ENCODE measurements around the gene EIF4G3. TPM values are rescaled to one million over a fixed set of nuclear protein-coding genes. Genes with fewer than 3 reads are reported as not detected.
A peak's percentile ranks its signal among the peaks of the same experiment; 100 is the strongest.

Gene EIF4G3
- total and polyA plus RNA-seq, 5 experiments from 2014 or later = 4.0 to 16.5 (median 7.9) TPM

DNA sequence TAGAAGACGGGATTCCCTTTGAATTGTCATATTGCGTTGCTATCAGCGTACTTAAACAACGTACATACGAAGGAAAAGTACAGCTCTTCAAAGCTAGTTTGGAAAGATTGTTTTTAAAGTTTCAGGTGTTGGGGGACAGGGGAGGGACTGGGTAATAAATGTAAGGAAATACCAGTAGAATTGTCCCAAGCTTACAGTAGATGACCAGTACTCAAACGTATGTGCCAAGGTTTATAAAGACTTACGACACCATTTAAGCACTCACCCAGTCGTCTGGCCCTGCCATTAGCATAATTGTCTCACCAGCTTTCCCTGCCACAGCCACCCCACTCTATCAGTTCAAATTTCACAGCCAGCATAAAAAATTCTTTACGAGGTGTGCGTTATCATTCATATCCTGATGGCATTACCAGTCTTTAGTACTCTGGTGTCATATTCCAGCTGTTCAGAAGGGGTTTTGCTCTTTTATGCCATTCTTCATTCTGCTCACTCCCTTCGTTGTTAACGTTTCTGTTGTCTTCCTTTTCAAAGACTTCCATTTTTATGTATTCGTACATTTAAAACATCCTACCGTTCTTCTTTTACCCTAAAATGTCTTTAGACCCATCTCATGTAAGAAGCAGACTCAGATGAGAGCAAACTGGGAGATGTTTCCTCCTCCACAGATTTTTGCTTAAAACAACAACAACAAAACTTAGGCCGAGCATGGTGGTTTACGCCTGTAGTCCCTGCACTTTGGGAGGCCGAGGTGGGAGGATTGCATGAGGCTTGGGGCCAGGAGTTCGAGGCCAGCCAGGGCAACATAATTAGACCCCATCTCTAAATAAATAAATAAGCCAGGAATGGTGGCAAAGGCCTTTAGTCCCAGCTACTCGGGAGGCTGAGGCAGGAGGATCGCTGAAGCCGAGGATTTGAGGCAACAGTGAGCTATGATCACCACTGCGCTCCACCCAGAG, 388.6 kb downstream of the EIF4G3 start:
- H3K36me3 Mint-ChIP-seq = no peaks in the 10 kb centered on the region
- H3K4me1 Mint-ChIP-seq = peaks cover 10 to 41% (median 28%) of the 10 kb centered on the region in 4 donors
- H3K4me3 Mint-ChIP-seq = peak overlapping the region; percentile 93 to 99 (median 96)
- H3K27ac Mint-ChIP-seq = peak overlapping the region; percentile 94 to 99 (median 98)
- DNase-seq (peak in 1 of 10 donors; percentile 3), ATAC-seq (no peak)
- no peaks in the 10 kb centered on the region for H3K9me3 Mint-ChIP-seq
- no peaks in the 10 kb centered on the region for H3K27me3 Mint-ChIP-seq
- POLR2A ChIA-PET = interaction anchor here (1.2 to 2.4 kb wide), 7 partner anchors 10 to 537 kb away, joined by 3 to 23 read pairs (median 5); partner anchors contain the start of genes DDOST and SH2D5

DNA sequence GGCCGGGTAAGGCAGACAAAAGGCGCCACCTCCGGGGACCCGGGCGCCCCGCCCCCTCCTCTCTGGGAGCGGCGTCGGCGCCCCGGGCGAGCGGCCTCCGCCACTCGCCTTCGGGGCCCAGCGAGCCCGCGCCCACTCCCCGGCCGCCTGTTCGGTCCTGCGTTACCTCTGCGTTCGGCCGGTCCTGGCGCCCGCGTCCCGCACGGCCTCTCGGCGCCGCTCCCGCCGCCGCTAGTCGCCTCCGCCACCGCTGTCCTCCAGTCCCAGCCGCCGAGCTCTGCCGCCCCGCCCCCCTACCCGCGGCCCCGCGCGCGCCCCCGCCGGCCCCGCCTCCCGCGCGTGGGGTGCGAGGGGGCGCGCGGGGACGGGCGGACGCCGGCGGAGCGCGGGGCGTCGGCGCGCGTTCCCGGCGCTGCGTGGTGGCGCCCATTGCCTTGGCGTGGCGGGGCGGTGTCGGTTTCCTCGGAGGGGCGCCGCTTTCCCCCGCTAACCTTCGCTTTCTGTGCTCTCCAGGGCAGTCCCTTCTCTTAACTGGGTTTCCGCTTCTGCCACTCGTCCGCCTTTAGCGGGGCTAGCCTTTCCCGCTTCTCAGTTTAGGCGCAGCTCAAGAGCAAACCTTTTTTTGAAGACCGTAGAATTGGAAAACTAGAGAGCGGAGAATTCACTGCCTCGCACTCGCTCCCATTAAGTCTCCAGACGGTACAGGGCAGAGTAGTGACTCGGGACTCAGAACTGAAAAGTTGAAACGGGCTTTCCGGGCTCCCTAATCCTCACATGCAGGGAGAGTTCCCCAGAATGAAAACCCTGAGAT, 389.5 kb downstream of the EIF4G3 start, which contains the start of gene HP1BP3:
HP1BP3 (minus strand) TSS at position 279 of the 811 bp plus-strand sequence. CDS start 6,867 bp downstream, outside the sequence.
- POLR2A ChIA-PET = interaction anchor here (0.6 to 2.4 kb wide), 20 partner anchors 11 to 1189 kb away, joined by 3 to 23 read pairs (median 4); partner anchors contain the start of genes DDOST and SH2D5
- DNase-seq (peak in 9 of 10 donors; percentile 76 to 94 (median 88)), ATAC-seq (peak; percentile 59 to 65)
- Mint-ChIP-seq H3K4me1 (peaks cover 10 to 41% (median 29%) of the 10 kb centered on the region in 4 donors), H3K9me3 (no peaks in the 10 kb centered on the region), H3K27me3 (no peaks in the 10 kb centered on the region), H3K27ac (peak within 1 kb of the TSS; percentile 94 to 99 (median 98)), H3K36me3 (no peaks in the 10 kb centered on the region), H3K4me3 (peak within 1 kb of the TSS; percentile 93 to 100 (median 98))

DNA sequence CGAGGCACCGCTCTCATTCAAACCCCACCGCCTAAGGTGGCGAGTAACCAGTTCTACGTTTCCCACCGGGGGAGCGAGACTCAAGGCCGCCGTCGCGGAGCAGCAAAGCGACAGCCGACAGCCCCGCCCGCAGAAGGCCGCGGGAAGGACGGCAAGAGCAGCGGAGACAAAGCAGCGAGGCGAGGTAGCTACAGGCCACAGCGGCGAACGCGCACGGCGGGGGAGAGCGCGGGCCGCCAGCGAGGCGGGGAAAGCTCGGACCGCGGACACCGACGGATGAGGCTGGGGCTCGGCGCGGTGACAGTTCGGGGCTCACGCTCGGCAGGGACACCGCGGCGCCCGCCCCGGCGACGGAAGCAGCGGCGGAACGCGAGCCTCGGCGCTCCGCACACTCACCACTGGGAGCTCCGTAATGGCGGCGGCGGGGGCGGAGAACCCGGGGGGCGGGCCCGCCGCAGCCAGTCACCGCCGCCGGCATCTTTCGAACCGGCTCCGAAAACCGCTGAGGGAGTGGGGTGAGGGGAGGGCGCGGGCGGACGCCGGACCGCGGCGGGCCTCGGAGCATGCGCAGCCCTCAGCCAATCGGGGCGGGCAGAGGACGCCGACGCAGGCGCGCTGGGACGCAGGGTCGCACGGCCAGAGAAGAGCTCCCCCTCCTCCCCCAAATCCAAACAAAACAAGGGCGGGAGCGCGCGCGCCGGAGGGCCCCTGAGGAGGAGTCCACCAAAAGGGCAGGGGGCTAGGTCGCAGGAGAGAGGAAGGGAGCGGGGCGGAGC, 390.3 kb downstream of the EIF4G3 start:
- Mint-ChIP-seq H3K27ac (peak overlapping the region; percentile 75 to 99 (median 97)), H3K9me3 (no peaks in the 10 kb centered on the region), H3K4me3 (peak overlapping the region; percentile 91 to 100 (median 98)), H3K4me1 (peaks cover 10 to 46% (median 32%) of the 10 kb centered on the region in 4 donors), H3K27me3 (no peaks in the 10 kb centered on the region), H3K36me3 (peaks cover 0 to 2% (median 0%) of the 10 kb centered on the region in 3 donors)
- ATAC-seq = peak; percentile 74 to 77
- POLR2A ChIA-PET = interaction anchor here (0.6 to 2.4 kb wide), 22 partner anchors 11 to 1188 kb away, joined by 3 to 23 read pairs (median 4); partner anchors contain the start of genes DDOST and SH2D5
- peak; percentile 92 to 98 (median 96) for DNase-seq

DNA sequence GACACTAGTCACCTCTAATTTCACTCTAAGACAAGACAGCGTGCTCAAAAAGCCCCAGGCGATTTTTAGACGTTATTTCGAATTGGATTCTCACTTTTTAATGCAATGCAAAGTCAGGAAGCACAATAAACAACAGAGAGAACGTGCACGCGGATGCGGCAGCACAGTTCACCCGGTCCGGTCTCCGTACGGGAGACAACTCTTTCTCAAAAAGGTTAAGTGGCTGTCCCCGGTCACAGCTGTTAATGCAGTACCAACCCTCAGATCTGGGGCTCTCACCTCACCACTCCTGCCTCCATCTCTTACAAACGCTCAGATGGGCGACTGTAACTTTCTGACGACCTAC, 390.8 kb downstream of the EIF4G3 start:
- DNase-seq (peak in 1 of 10 donors; percentile 8), ATAC-seq (no peak)

DNA sequence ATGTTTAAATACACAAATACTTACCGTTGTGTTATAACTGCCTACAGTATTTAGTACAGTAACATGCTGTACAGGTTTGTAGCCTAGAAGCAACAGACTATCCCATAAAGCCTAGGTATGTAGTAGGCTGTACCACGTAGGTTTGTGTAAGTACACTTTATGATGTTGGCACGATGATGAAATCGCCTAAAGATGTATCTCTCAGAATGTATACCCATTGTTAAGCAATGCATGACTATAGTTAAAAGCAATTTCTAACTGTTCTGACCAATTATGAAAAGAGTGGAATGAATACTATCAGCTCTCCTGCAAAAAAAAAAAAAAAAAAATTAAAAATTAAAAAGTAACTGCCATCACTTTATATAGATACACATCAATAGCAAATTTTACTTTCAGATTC, 401.0 kb downstream of the EIF4G3 start:
- Mint-ChIP-seq H3K27ac (no peak overlapping the region), H3K4me1 (peaks cover 14 to 32% (median 30%) of the 10 kb centered on the region in 4 donors)
- ATAC-seq = no peak

More for the DNA sequence above, 390.8 kb downstream of the EIF4G3 start:
- peak overlapping the region; percentile 75 to 99 (median 97) for H3K27ac Mint-ChIP-seq
- H3K4me1 Mint-ChIP-seq = peaks cover 13 to 52% (median 37%) of the 10 kb centered on the region in 4 donors
- POLR2A ChIA-PET = interaction anchor here (0.6 to 2.4 kb wide), 14 partner anchors 10 to 1187 kb away, joined by 3 to 23 read pairs (median 4); partner anchors contain the start of gene DDOST
- no peaks in the 10 kb centered on the region for H3K9me3 Mint-ChIP-seq
- no peaks in the 10 kb centered on the region for H3K27me3 Mint-ChIP-seq
- H3K36me3 Mint-ChIP-seq = peaks cover 0 to 6% (median 2%) of the 10 kb centered on the region in 3 donors
- peak overlapping the region; percentile 91 to 100 (median 98) for H3K4me3 Mint-ChIP-seq

DNA sequence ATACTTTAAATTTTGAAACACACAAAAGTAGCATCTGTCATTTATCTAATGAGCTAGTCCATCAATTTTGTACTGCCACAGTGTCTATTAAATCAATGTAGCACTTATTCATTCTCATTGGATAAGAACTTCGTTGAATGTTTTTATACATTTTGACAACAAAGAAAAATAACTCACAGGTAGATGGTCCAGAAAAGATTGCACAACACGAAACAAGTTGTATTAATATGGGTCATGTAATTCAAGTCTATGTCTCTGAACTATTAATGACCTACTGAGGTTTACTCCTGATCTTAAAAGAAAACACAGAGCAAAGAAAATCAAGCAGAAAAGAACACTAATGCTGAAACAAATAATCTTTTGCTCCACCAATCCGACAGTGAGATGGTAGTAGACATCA, 404.9 kb downstream of the EIF4G3 start:
- H3K4me3 Mint-ChIP-seq = no peak overlapping the region
- no peaks in the 10 kb centered on the region for H3K27me3 Mint-ChIP-seq
- DNase-seq (no peak), ATAC-seq (no peak)
- H3K36me3 Mint-ChIP-seq = peaks cover 0 to 91% (median 16%) of the 10 kb centered on the region in 3 donors
- POLR2A ChIA-PET = no interaction called here
- no peak overlapping the region for H3K27ac Mint-ChIP-seq
- peaks cover 5 to 16% (median 7%) of the 10 kb centered on the region in 4 donors for H3K4me1 Mint-ChIP-seq
- H3K9me3 Mint-ChIP-seq = no peaks in the 10 kb centered on the region

More for the DNA sequence above, 401.0 kb downstream of the EIF4G3 start:
- no peak overlapping the region for H3K4me3 Mint-ChIP-seq
- POLR2A ChIA-PET = interaction anchor here (0.6 to 1.8 kb wide), 2 partner anchors 11 to 18 kb away, joined by 3 to 5 read pairs; partner anchors contain the start of gene HP1BP3
- H3K9me3 Mint-ChIP-seq = no peaks in the 10 kb centered on the region
- no peak for DNase-seq
- H3K27me3 Mint-ChIP-seq = no peaks in the 10 kb centered on the region
- peaks cover 0 to 88% (median 17%) of the 10 kb centered on the region in 3 donors for H3K36me3 Mint-ChIP-seq

DNA sequence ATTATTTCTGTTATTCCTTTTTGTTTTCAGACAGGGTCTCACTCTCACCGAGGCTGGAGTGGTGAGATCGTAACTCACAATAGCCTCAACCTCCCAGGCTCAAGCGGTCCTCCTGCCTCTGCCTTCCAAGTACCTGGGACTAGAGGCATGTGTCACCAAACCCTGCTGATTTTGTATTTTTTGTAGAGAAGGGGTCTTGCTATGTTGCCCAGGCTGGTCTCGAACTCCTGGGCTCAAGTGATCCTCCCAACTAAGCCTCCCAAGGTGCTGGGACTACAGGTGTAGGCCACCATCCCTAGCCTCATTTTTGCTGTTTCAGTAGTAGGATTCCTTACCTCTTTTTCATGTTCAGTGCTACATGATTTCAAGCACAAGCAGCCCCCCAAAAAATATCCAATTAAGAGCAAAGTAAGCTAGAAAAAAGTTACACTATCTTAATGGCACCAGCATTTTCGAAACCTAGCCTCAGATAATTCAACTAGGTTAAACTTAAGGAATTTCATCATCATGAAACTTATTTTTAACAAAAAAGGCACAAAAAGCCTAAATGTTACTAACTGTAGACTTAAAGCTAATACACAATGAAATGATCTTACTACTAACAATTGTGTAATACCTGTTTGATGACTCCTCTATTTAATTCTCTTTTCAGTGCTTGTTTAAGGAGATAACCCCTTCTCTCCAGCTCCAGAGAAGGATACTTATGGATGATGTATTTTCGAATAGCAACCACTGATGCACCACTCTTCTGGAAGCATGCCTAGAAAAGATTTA, 406.2 kb downstream of the EIF4G3 start:
- no peak for ATAC-seq
- Mint-ChIP-seq H3K9me3 (no peaks in the 10 kb centered on the region), H3K27ac (peak overlapping the region in 4 of 10 donors; percentile 18 to 66 (median 44)), H3K4me3 (no peak overlapping the region), H3K36me3 (peaks cover 0 to 91% (median 19%) of the 10 kb centered on the region in 3 donors), H3K4me1 (peaks cover 0 to 9% (median 4%) of the 10 kb centered on the region in 4 donors), H3K27me3 (no peaks in the 10 kb centered on the region)
- DNase-seq = no peak
- POLR2A ChIA-PET = interaction anchor here (1.7 kb wide), 1 partner anchor 17 kb away, joined by 5 read pairs; the partner anchor contains the start of gene HP1BP3

DNA sequence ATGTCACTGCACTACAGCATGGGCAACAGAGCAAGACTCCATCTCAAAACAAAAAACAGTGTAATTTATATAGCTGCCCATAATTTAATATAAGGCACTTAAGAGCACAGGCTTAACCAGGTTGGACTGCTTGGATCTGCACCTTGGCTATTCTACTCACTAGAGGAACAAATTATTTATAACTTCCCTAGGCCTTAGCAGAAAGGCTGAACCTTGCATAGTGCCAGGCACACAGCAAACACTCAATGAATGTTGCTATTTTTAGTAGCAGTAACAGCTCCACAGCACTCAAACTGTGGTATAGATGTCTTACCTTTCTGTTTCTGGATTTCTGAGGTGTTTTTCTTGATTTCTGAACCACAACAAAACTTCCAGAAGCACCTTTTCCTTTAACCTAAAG, 409.4 kb downstream of the EIF4G3 start:
- no peaks in the 10 kb centered on the region for H3K9me3 Mint-ChIP-seq
- no peak for DNase-seq
- H3K27me3 Mint-ChIP-seq = no peaks in the 10 kb centered on the region
- peaks cover 0 to 9% (median 4%) of the 10 kb centered on the region in 4 donors for H3K4me1 Mint-ChIP-seq
- no peak overlapping the region for H3K27ac Mint-ChIP-seq
- peaks cover 6 to 93% (median 28%) of the 10 kb centered on the region in 3 donors for H3K36me3 Mint-ChIP-seq
- POLR2A ChIA-PET = no interaction called here
- ATAC-seq = no peak
- no peak overlapping the region for H3K4me3 Mint-ChIP-seq

DNA sequence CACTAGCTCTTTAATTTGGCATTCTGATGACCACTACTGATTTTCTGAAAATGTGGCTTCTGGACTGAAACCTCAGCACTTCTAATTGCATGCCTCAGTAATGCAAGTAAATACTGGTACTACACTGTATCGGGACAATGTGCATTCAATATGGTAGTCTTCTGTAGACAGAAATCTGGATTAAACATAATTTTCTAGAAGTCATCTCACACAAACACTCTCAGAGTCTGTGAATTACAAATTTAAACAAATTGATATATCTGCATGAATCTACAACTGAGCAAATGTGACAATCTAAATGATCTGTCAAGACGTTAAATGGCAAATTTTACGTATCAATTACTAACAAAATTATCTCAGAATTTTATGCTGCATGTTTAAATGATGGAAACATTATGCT, 413.3 kb downstream of the EIF4G3 start:
- no peak overlapping the region for H3K4me3 Mint-ChIP-seq
- POLR2A ChIA-PET = interaction anchor here (2.1 kb wide), 1 partner anchor 23 kb away, joined by 12 read pairs; the partner anchor contains the start of gene HP1BP3
- no peaks in the 10 kb centered on the region for H3K27me3 Mint-ChIP-seq
- DNase-seq = no peak
- no peak for ATAC-seq
- H3K4me1 Mint-ChIP-seq = peaks cover 0 to 10% (median under 1%) of the 10 kb centered on the region in 4 donors
- no peak overlapping the region for H3K27ac Mint-ChIP-seq
- no peaks in the 10 kb centered on the region for H3K9me3 Mint-ChIP-seq
- H3K36me3 Mint-ChIP-seq = peaks cover 6 to 97% (median 24%) of the 10 kb centered on the region in 3 donors

DNA sequence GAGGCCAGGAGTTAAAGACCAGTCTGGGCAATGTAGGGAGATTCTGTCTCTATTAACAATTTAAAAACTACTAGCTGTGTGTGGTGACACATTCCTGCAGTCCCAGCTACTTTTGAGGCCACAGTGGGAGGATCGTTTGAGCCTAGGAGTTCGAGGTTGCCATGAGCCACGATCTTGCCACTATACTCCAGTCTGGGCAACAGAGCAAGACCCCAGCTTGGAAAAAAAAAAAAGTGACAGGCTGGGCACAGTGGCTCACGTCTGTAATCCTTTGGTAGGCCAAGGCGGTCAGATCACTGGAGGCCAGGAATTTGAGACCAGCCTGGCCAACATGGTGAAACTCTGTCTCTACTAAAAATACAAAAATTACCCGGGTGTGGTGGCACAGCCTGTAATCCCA, 416.4 kb downstream of the EIF4G3 start:
- ATAC-seq (no peak), DNase-seq (no peak)
- Mint-ChIP-seq H3K27ac (no peak overlapping the region), H3K36me3 (peaks cover 10 to 94% (median 26%) of the 10 kb centered on the region in 3 donors), H3K4me3 (no peak overlapping the region), H3K27me3 (no peaks in the 10 kb centered on the region), H3K9me3 (no peaks in the 10 kb centered on the region), H3K4me1 (peaks cover 0 to 12% (median 0%) of the 10 kb centered on the region in 4 donors)
- POLR2A ChIA-PET = no interaction called here
